Urinary bladder (tissue), 4 donors: ENCODE results near the gene NAV2. TPM values are rescaled to one million over a fixed set of nuclear protein-coding genes. Genes with fewer than 3 reads are reported as not detected.
"Not testable (repeated sequence)": the region's sequence is repeated elsewhere in the genome, so short reads cannot be mapped to it uniquely, and the experiment has no call there.

ENCODE experiments used
- DNase-seq: peaks from one replicate; pipeline ENCODE4 v3.0.0-alpha.2; 2015; ENCODE audit errors: extremely low spot score
- H3K27ac ChIP-seq: one replicate; pipeline ENCODE4 v1.5.1; 2013; ENCODE audit warnings: low read depth, mild to moderate bottlenecking, moderate library complexity
- H3K36me3 ChIP-seq: one replicate; pipeline ENCODE4 v1.6.1; 2013; ENCODE audit warnings: mild to moderate bottlenecking, moderate library complexity; ENCODE audit not compliant: insufficient read depth
- H3K4me1 ChIP-seq: one replicate; pipeline ENCODE4 v1.6.1; 2013; ENCODE audit warnings: mild to moderate bottlenecking, moderate library complexity; ENCODE audit not compliant: insufficient read depth
- H3K4me3 ChIP-seq: one replicate; pipeline ENCODE4 v1.5.1; 2013; ENCODE audit warnings: low read depth, low read length
- WGBS: extraction: QIAGEN DNeasy Blood & Tissue Kit; methylation state at CpG from one replicate; pipeline ENCODE4 v1.1.7; 2013; 5-methylcytosine and 5-hydroxymethylcytosine counted together
- polyA plus RNA-seq: library from polyadenylated mRNA; stranded (reverse); fragments of 200-250 nt; gene quantifications from one replicate; pipeline ENCODE4 v1.2.3, GENCODE V29; 2013
- total RNA-seq: library from RNA; depleted of rRNA; stranded (reverse); fragments of >200 nt; gene quantifications from one replicate; pipeline ENCODE4 v1.2.3, GENCODE V29; 2014
- donor health status: healthy with polysubstance abuse.
- donor health status: healthy.

NAV2 gene
- total and polyA plus RNA-seq, 2 donors = 7.8 to 10.6 TPM

GRCh38 chr11:20004866-20005265 lies 292.2 kb downstream of the NAV2 start:
- Histone ChIP-seq H3K27ac (no peak overlapping the region), H3K36me3 (no peaks in the 10 kb centered on the region), H3K4me1 (peaks cover 1% of the 10 kb centered on the region), H3K4me3 (no peak overlapping the region)
- no peak for DNase-seq
- 85% methylated on average over 3 of the region's 3 CpGs for WGBS

DNA sequence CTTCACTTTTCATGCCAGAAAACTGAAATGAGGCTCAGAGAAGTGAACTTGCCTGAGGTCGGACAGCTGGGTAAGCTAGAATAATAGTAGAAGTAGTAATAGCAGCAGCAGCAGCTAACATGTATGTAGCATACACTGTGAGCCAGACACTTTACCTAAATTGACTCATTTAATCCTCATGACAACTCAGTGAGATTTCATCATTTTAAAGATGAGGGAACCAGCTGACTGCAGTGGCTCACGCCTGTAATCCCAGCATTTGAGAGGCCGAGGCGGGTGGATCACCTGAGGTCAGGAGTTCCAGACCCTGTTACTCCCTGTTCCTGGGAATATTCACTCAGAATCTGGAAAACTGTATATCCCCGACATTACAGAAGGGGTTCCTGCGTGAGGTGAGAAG lies 293.1 kb downstream of the NAV2 start:
- peaks cover 1% of the 10 kb centered on the region for H3K4me1 ChIP-seq
- no peak overlapping the region for H3K27ac ChIP-seq
- no peak for DNase-seq
- no peak overlapping the region for H3K4me3 ChIP-seq
- 95% methylated on average over 6 of the region's 6 CpGs for WGBS
- H3K36me3 ChIP-seq = no peaks in the 10 kb centered on the region

DNA sequence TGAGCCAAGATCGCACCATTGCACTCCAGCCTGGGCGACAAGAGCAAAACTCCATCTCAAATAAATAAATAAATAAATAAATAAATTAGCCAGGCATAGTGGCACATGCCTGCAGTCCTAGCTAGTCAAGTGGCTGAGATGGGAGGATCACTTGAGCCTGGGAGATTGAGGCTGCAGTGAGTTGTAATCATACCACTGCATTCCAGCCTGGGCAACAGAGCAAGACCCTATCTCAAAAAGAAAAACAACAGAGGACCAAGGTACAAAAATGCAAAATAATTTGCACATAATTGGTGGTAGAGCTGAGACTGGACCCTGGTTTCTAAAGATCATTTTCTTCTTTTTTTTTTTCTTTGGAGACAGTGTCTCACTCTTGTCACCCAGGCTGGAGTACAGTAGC lies 294.0 kb downstream of the NAV2 start:
- H3K4me3 ChIP-seq, H3K27ac ChIP-seq: not testable (repeated sequence)

DNA sequence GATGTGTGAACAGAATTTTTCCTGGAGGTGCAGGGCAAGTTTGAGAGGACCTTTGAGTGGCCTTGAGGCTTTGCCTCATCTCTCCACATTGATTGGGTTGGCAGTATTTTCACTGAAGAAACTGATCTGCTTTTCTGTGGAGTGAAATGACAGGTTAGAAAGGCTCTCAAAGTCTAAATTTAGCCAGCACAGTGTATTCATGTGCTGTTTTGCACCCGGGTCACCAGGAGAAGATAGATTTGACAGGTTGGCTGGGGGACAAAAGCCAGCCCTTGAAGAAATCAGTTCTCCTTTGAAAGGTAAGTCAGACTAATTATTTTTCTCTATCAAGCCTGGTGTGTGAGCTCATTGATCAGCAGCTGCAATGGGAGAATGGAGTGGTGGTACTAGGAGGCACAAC lies 294.7 kb downstream of the NAV2 start:
- 60% methylated on average over 1 of the region's 1 CpG for WGBS
- Histone ChIP-seq H3K4me1 (peaks cover 1% of the 10 kb centered on the region), H3K4me3 (no peak overlapping the region), H3K27ac (no peak overlapping the region), H3K36me3 (no peaks in the 10 kb centered on the region)
- no peak for DNase-seq

More for the DNA sequence above, 294.0 kb downstream of the NAV2 start:
- not testable (repeated sequence) for H3K4me1 ChIP-seq, H3K36me3 ChIP-seq, DNase-seq
- WGBS = 98% methylated on average over 2 of the region's 2 CpGs

GRCh38 chr11:20008190-20008870 lies 295.7 kb downstream of the NAV2 start:
- no peak overlapping the region for H3K27ac ChIP-seq
- DNase-seq = no peak
- H3K36me3 ChIP-seq = no peaks in the 10 kb centered on the region
- 69% methylated on average over 6 of the region's 6 CpGs for WGBS
- H3K4me3 ChIP-seq = no peak overlapping the region
- peaks cover 1% of the 10 kb centered on the region for H3K4me1 ChIP-seq

- H3K4me1 ChIP-seq = peaks cover 1% of the 10 kb centered on the region
- no peak for DNase-seq
- 45% methylated on average over 10 of the region's 10 CpGs for WGBS
- H3K36me3 ChIP-seq = no peaks in the 10 kb centered on the region
- H3K4me3 ChIP-seq = no peak overlapping the region
- H3K27ac ChIP-seq = no peak overlapping the region
These were observed 296.4 kb downstream of the NAV2 start for GRCh38 chr11:20008871-20009644.

GRCh38 chr11:20010156-20010850 lies 297.7 kb downstream of the NAV2 start:
- DNase-seq = no peak
- H3K27ac ChIP-seq = no peak overlapping the region
- 92% methylated on average over 8 of the region's 8 CpGs for WGBS
- no peaks in the 10 kb centered on the region for H3K36me3 ChIP-seq
- H3K4me1 ChIP-seq = no peaks in the 10 kb centered on the region
- no peak overlapping the region for H3K4me3 ChIP-seq

DNA sequence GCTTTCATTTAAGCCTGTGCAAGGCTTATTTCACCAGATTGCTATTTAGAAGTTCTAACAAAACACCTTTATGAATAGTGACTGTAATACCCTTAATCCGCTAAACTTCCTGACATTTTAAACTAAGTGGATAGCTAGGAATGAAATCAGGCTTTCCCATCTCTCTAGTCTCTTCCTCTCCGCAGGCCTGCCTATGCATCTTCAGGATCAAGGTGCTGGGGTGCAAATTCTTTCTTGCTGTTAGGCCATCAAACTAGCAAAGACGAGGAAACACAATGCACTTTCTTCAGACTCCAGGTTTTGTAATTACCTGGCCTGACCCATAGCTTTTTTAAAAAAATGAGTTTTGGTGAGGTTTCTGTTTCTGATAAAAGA lies 298.2 kb downstream of the NAV2 start:
- H3K36me3 ChIP-seq = no peaks in the 10 kb centered on the region
- H3K4me1 ChIP-seq = no peaks in the 10 kb centered on the region
- H3K27ac ChIP-seq = no peak overlapping the region

DNA sequence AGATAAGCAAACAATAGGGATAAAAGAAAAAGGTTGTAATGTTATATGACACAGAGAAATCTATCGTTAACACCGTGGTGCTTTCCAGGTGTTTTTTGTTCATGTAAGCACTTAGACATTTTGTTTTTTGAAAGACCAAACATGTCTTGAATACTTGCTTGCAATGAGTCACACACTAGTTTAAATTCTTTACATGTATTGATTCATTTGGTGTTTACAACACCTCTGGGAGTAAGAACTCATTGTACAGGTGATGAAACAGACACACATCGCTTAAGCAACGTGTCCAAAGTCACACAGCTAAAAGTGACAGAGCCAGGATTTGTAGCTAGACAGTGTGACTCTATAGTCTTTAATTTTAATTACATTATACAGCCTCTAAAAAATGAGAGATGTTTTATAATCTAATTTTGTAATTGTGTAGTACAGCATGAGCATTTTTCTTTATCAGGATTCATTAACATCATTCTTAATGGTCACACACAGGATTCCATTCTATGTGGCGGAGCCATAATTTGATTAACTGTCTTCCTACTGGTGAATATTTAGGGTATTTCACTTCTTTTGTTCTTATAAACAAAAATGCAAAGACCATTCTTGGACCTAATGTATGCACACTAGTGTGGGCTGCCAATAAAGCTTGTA lies 298.8 kb downstream of the NAV2 start:
- Histone ChIP-seq H3K27ac (no peak overlapping the region), H3K4me3 (no peak overlapping the region)
- 81% methylated on average over 5 of the region's 5 CpGs for WGBS

More for the DNA sequence above, 298.2 kb downstream of the NAV2 start:
- DNase-seq = no peak
- 96% methylated on average over 3 of the region's 3 CpGs for WGBS
- H3K4me3 ChIP-seq = no peak overlapping the region

DNA sequence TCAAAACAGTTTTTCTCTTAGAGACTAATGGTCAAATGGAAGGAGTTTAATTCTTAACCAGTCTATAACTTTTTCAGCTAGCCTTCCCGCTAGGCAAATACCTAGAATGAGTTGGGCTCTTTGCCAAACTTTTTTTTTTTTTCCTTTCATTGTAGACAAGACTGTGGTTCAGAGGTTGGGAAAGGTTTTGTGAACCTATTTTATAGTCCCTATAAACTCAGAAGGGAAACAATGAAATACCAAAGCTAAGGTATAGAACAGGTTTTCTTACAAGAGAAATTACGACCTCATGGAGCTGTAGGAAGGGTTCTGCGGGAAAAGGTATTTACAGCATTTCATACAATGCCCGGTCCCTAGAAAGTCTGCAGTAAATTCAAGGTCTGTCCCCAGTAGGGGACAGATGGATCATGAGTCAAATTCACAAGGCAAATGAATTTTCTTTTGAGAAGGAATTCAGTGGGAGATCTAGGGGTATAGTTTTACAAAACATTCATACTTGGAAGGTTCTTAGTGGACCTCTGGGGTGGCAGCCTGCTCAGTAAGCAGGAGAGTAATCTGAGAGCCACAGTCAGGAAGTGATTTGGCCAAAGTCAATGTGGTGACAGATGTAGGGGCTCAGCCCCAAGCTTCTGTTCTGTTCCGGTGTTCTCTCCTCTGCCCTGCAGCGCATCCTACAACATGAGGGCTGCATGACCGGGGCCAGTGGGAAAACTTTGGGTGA lies 300.9 kb downstream of the NAV2 start:
- H3K36me3 ChIP-seq = no peaks in the 10 kb centered on the region
- H3K4me1 ChIP-seq = no peaks in the 10 kb centered on the region
- no peak overlapping the region for H3K4me3 ChIP-seq
- H3K27ac ChIP-seq = no peak overlapping the region
- WGBS = 70% methylated on average over 7 of the region's 7 CpGs
- DNase-seq = no peak

More for the DNA sequence above, 298.8 kb downstream of the NAV2 start:
- Histone ChIP-seq H3K36me3 (no peaks in the 10 kb centered on the region), H3K4me1 (no peaks in the 10 kb centered on the region)
- no peak for DNase-seq

- no peaks in the 10 kb centered on the region for H3K4me1 ChIP-seq
- no peak overlapping the region for H3K4me3 ChIP-seq
- no peak overlapping the region for H3K27ac ChIP-seq
- H3K36me3 ChIP-seq = no peaks in the 10 kb centered on the region
- WGBS = 37% methylated on average over 2 of the region's 2 CpGs
- no peak for DNase-seq
These were observed 301.4 kb downstream of the NAV2 start for GRCh38 chr11:20014067-20014402.

DNA sequence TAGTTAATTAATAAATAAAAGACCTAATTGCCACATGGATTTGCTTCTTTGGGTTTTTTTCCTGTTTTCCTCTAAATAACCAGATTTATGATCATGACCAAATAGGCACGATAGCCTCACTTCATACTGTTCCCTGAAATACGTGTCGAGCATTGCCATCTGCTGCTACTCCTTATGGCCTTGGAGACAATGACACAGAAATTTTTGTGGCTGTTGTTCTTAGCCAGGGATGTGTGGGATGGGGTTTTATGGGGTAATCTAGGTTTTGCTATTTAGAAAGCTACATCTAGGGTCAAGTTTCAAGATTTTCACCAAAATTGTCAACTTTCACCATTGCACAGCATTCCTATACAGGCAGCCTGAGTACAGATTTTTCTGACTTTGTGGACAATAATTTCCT lies 302.5 kb downstream of the NAV2 start:
- Histone ChIP-seq H3K27ac (no peak overlapping the region), H3K4me3 (no peak overlapping the region), H3K4me1 (no peaks in the 10 kb centered on the region), H3K36me3 (no peaks in the 10 kb centered on the region)
- no peak for DNase-seq
- WGBS = 93% methylated on average over 3 of the region's 3 CpGs
